ENCODE results near the gene CEBPG. TPM values are rescaled to one million over a fixed set of nuclear protein-coding genes. Genes with fewer than 3 reads are reported as not detected.

The CEBPG gene
- total RNA-seq, 4 donors from 2014 or later = 18.5 to 31.6 (median 26.8) TPM

- DNase-seq = no peak
- intact Hi-C loops (cut with DNase I) = no loop called here
- TF ChIP-seq CTCF (IDR thresholded peaks at IDR 0.05) = no peak
- TF ChIP-seq POLR2A (IDR thresholded peaks at IDR 0.05) = no peak
- H3K4me3 ChIP-seq = no peak overlapping the region
- no peak overlapping the region for H3K27ac ChIP-seq
- peaks cover 4 to 68% (median 6%) of the 10 kb centered on the region in 3 donors for H3K36me3 ChIP-seq
- no peaks in the 10 kb centered on the region for H3K27me3 ChIP-seq
- H3K9me3 ChIP-seq = no peaks in the 10 kb centered on the region
- WGBS, 2 donors = 89 to 94% methylated on average over 11 to 13 of the region's 13 CpGs
- peaks cover 6 to 47% (median 9%) of the 10 kb centered on the region in 3 donors for H3K4me1 ChIP-seq
Observed at GRCh38 chr19:33383720-33384292, 10.3 kb downstream of the CEBPG start.

- H3K36me3 ChIP-seq = peaks cover 0 to 57% (median 6%) of the 10 kb centered on the region in 3 donors
- peaks cover 18 to 51% (median 20%) of the 10 kb centered on the region in 3 donors for H3K4me1 ChIP-seq
- no peak overlapping the region for H3K27ac ChIP-seq
- H3K27me3 ChIP-seq = no peaks in the 10 kb centered on the region
- H3K9me3 ChIP-seq = no peaks in the 10 kb centered on the region
- no peak overlapping the region for H3K4me3 ChIP-seq
- 91 to 92% methylated on average over 8 of the region's 8 CpGs for WGBS, 2 donors
- DNase-seq = no peak
- TF ChIP-seq POLR2A (IDR thresholded peaks at IDR 0.05) (no peak), CTCF (IDR thresholded peaks at IDR 0.05) (no peak)
- intact Hi-C loops (cut with DNase I) = no loop called here
Observed at GRCh38 chr19:33384983-33385382, 11.5 kb downstream of the CEBPG start.

GRCh38 chr19:33385956-33386355, 12.4 kb downstream of the CEBPG start:
- Histone ChIP-seq H3K36me3 (peaks cover 0 to 48% (median 6%) of the 10 kb centered on the region in 3 donors), H3K4me1 (peaks cover 27 to 61% (median 29%) of the 10 kb centered on the region in 3 donors), H3K27ac (no peak overlapping the region), H3K27me3 (no peaks in the 10 kb centered on the region), H3K9me3 (no peaks in the 10 kb centered on the region), H3K4me3 (no peak overlapping the region)
- 80 to 100% methylated on average over 5 to 6 of the region's 6 CpGs for WGBS, 2 donors
- no peak for DNase-seq
- TF ChIP-seq POLR2A (IDR thresholded peaks at IDR 0.05) (no peak), CTCF (IDR thresholded peaks at IDR 0.05) (no peak)
- intact Hi-C loops (cut with DNase I) = no loop called here

GRCh38 chr19:33386361-33386858, 12.9 kb downstream of the CEBPG start:
- Histone ChIP-seq H3K27ac (no peak overlapping the region), H3K27me3 (no peaks in the 10 kb centered on the region), H3K4me1 (peaks cover 27 to 65% (median 33%) of the 10 kb centered on the region in 3 donors), H3K36me3 (peaks cover 0 to 44% (median 6%) of the 10 kb centered on the region in 3 donors), H3K9me3 (no peaks in the 10 kb centered on the region), H3K4me3 (no peak overlapping the region)
- TF ChIP-seq CTCF (IDR thresholded peaks at IDR 0.05) (no peak), POLR2A (IDR thresholded peaks at IDR 0.05) (no peak)
- intact Hi-C loops (cut with DNase I) = no loop called here
- no peak for DNase-seq
- 82 to 83% methylated on average over 8 to 10 of the region's 15 CpGs for WGBS, 2 donors

GRCh38 chr19:33387351-33388230, 14.1 kb downstream of the CEBPG start:
- intact Hi-C loops (cut with DNase I) = no loop called here
- WGBS, 2 donors = 94 to 99% methylated on average over 15 to 29 of the region's 39 CpGs
- peaks cover 0 to 35% (median 6%) of the 10 kb centered on the region in 3 donors for H3K36me3 ChIP-seq
- H3K4me3 ChIP-seq = no peak overlapping the region
- no peaks in the 10 kb centered on the region for H3K27me3 ChIP-seq
- TF ChIP-seq POLR2A (IDR thresholded peaks at IDR 0.05) (no peak), CTCF (IDR thresholded peaks at IDR 0.05) (no peak)
- H3K9me3 ChIP-seq = no peaks in the 10 kb centered on the region
- no peak for DNase-seq
- H3K27ac ChIP-seq = no peak overlapping the region
- peaks cover 27 to 69% (median 34%) of the 10 kb centered on the region in 3 donors for H3K4me1 ChIP-seq

Data from esophagus squamous epithelium (tissue), 5 donors.